ENCODE data around the gene FAM81A.

The FAM81A gene

GRCh38 chr15:59396211-59396610 lies 41.8 kb upstream of the FAM81A start:
- WGBS (ENCODE audit: extremely low coverage, insufficient coverage, insufficient read length): no CpG with 5 or more reads among the region's 3 CpGs

GRCh38 chr15:59396679-59397078 lies 41.3 kb upstream of the FAM81A start:
- Histone ChIP-seq H3K79me2 (ENCODE audit: control insufficient read depth, insufficient read depth, low read length, poor library complexity) (no peaks in the 10 kb centered on the region), H4K91ac (ENCODE audit: low read depth, low read length) (no peak overlapping the region), H3K4me2 (ENCODE audit: low read length) (no peak overlapping the region), H3K14ac (ENCODE audit: low read length) (no peak overlapping the region), H3K23ac (ENCODE audit: low read length) (no peak overlapping the region), H3K9ac (ENCODE audit: low read length) (no peak overlapping the region), H3K4me1 (ENCODE audit: control insufficient read depth in 1 of 2, insufficient read depth in 2 of 2, low read length in 2 of 2) (no peaks in the 10 kb centered on the region), H2BK12ac (ENCODE audit: low read length) (no peak overlapping the region), H3K27me3 (ENCODE audit: insufficient read depth, low read length) (no peaks in the 10 kb centered on the region), H3K9me3 (ENCODE audit: insufficient read depth, low read depth, low read length) (no peaks in the 10 kb centered on the region), H3K18ac (ENCODE audit: low read length) (no peak overlapping the region), H2BK5ac (ENCODE audit: low read depth, low read length, poor library complexity) (no peak overlapping the region), H2BK120ac (ENCODE audit: insufficient read depth, low read length, poor library complexity) (no peak overlapping the region), H3K4me3 (ENCODE audit: low read depth, low read length) (no peak overlapping the region), H3K36me3 (ENCODE audit: control insufficient read depth in 1 of 2, insufficient read depth in 2 of 2, low read length in 2 of 2) (no peaks in the 10 kb centered on the region), H2AK5ac (ENCODE audit: low read length) (no peak overlapping the region), H4K8ac (ENCODE audit: low read depth, low read length) (no peak overlapping the region), H3K27ac (ENCODE audit: low read depth, low read length) (no peak overlapping the region), H2AFZ (ENCODE audit: insufficient read depth, low read length, poor library complexity) (no peak overlapping the region), H4K12ac (ENCODE audit: low read depth, low read length) (no peak overlapping the region), H3K4ac (ENCODE audit: low read depth, low read length) (no peak overlapping the region), H3K79me1 (ENCODE audit: low read length) (no peaks in the 10 kb centered on the region)
- WGBS (ENCODE audit: extremely low coverage, insufficient coverage, insufficient read length): no CpG with 5 or more reads among the region's 3 CpGs
- DNase-seq: no peak

More at GRCh38 chr15:59396211-59396610, 41.8 kb upstream of the FAM81A start:
- no peak for DNase-seq
- no peak overlapping the region for H3K9ac ChIP-seq (ENCODE audit: low read length)
- no peak overlapping the region for H2AFZ ChIP-seq (ENCODE audit: insufficient read depth, low read length, poor library complexity)
- H3K23ac ChIP-seq (ENCODE audit: low read length): no peak overlapping the region
- no peaks in the 10 kb centered on the region for H3K36me3 ChIP-seq (ENCODE audit: control insufficient read depth in 1 of 2, insufficient read depth in 2 of 2, low read length in 2 of 2)
- no peak overlapping the region for H2BK12ac ChIP-seq (ENCODE audit: low read length)
- H3K27me3 ChIP-seq (ENCODE audit: insufficient read depth, low read length): no peaks in the 10 kb centered on the region
- no peaks in the 10 kb centered on the region for H3K4me1 ChIP-seq (ENCODE audit: control insufficient read depth in 1 of 2, insufficient read depth in 2 of 2, low read length in 2 of 2)
- no peak overlapping the region for H3K4me3 ChIP-seq (ENCODE audit: low read depth, low read length)
- H4K8ac ChIP-seq (ENCODE audit: low read depth, low read length): no peak overlapping the region
- H2BK120ac ChIP-seq (ENCODE audit: insufficient read depth, low read length, poor library complexity): no peak overlapping the region
- H3K4me2 ChIP-seq (ENCODE audit: low read length): no peak overlapping the region
- H4K12ac ChIP-seq (ENCODE audit: low read depth, low read length): no peak overlapping the region
- H3K4ac ChIP-seq (ENCODE audit: low read depth, low read length): no peak overlapping the region
- no peaks in the 10 kb centered on the region for H3K79me1 ChIP-seq (ENCODE audit: low read length)
- H3K18ac ChIP-seq (ENCODE audit: low read length): no peak overlapping the region
- H3K9me3 ChIP-seq (ENCODE audit: insufficient read depth, low read depth, low read length): no peaks in the 10 kb centered on the region
- no peak overlapping the region for H3K14ac ChIP-seq (ENCODE audit: low read length)
- no peak overlapping the region for H2AK5ac ChIP-seq (ENCODE audit: low read length)
- no peak overlapping the region for H2BK5ac ChIP-seq (ENCODE audit: low read depth, low read length, poor library complexity)
- H3K27ac ChIP-seq (ENCODE audit: low read depth, low read length): no peak overlapping the region
- H4K91ac ChIP-seq (ENCODE audit: low read depth, low read length): no peak overlapping the region
- H3K79me2 ChIP-seq (ENCODE audit: control insufficient read depth, insufficient read depth, low read length, poor library complexity): no peaks in the 10 kb centered on the region

DNA sequence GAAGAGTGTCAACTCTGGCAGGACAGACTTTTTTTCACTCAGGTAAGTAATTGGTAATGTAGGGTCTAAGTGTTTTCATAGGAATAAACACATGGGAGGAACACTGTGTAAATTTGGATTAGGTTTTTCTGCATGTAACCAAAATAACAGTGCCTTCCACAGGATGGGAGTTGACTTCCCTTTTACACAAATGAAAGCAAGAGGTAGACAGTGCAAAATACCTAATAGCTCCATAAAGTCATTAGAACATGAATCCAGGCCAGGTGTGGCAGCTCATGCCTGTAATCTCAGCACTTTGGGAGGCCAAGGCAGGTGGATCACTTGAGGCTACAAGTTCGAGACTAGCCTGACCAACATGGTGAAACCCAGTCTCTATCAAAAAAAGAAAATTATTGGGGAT lies 39.8 kb upstream of the FAM81A start:
- Histone ChIP-seq H3K14ac (ENCODE audit: low read length) (no peak overlapping the region), H2AFZ (ENCODE audit: insufficient read depth, low read length, poor library complexity) (no peak overlapping the region), H3K23ac (ENCODE audit: low read length) (no peak overlapping the region), H3K27ac (ENCODE audit: low read depth, low read length) (no peak overlapping the region), H2BK120ac (ENCODE audit: insufficient read depth, low read length, poor library complexity) (no peak overlapping the region), H3K4me2 (ENCODE audit: low read length) (no peak overlapping the region), H3K27me3 (ENCODE audit: insufficient read depth, low read length) (no peaks in the 10 kb centered on the region), H3K9me3 (ENCODE audit: insufficient read depth, low read depth, low read length) (no peaks in the 10 kb centered on the region), H4K91ac (ENCODE audit: low read depth, low read length) (no peak overlapping the region), H3K4ac (ENCODE audit: low read depth, low read length) (no peak overlapping the region), H3K4me3 (ENCODE audit: low read depth, low read length) (no peak overlapping the region), H3K9ac (ENCODE audit: low read length) (no peak overlapping the region), H2BK5ac (ENCODE audit: low read depth, low read length, poor library complexity) (no peak overlapping the region), H4K8ac (ENCODE audit: low read depth, low read length) (no peak overlapping the region), H2AK5ac (ENCODE audit: low read length) (no peak overlapping the region), H2BK12ac (ENCODE audit: low read length) (no peak overlapping the region), H3K79me1 (ENCODE audit: low read length) (no peaks in the 10 kb centered on the region), H3K36me3 (ENCODE audit: control insufficient read depth in 1 of 2, insufficient read depth in 2 of 2, low read length in 2 of 2) (no peaks in the 10 kb centered on the region), H3K79me2 (ENCODE audit: control insufficient read depth, insufficient read depth, low read length, poor library complexity) (no peaks in the 10 kb centered on the region), H3K4me1 (ENCODE audit: control insufficient read depth in 1 of 2, insufficient read depth in 2 of 2, low read length in 2 of 2) (no peaks in the 10 kb centered on the region), H4K12ac (ENCODE audit: low read depth, low read length) (no peak overlapping the region), H3K18ac (ENCODE audit: low read length) (no peak overlapping the region)
- no peak for DNase-seq
- no CpG with 5 or more reads among the region's 1 CpG for whole genome bisulfite sequencing (ENCODE audit: extremely low coverage, insufficient coverage, insufficient read length)

DNA sequence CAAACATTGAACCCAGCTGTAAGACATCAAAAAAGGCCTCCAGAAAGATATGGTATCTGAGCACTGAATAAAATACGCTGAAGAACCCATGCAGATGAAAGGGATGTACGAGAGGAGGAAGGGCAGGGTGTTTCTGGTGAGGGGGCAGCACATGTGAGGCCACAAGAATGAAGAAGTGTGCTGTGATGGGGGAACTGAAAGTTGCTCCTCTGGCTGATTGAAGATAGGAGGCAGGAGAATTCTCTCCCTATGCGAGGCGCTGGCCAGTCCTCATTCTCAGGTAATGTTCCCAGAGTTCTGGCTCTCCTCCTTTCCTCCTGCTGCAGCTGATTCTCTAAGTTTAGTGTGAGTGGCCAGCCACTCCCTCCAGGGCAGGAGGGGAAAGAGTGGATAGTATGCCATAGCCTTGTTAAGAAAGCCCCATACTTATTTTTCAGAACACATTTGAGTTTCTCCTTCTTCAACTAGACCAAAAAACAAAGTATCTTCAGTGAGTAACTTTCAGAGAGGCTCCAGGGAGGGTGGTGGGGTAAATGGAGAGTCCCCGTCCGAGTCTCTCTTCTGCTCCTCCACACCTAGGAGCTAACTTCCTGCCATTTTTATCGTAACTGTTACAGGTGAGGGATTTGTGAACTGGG lies 38.4 kb upstream of the FAM81A start:
- H3K4ac ChIP-seq (ENCODE audit: low read depth, low read length): no peak overlapping the region
- H3K9ac ChIP-seq (ENCODE audit: low read length): no peak overlapping the region
- H2AFZ ChIP-seq (ENCODE audit: insufficient read depth, low read length, poor library complexity): no peak overlapping the region
- no peaks in the 10 kb centered on the region for H3K9me3 ChIP-seq (ENCODE audit: insufficient read depth, low read depth, low read length)
- no peak overlapping the region for H3K4me3 ChIP-seq (ENCODE audit: low read depth, low read length)
- H3K27ac ChIP-seq (ENCODE audit: low read depth, low read length): no peak overlapping the region
- H3K36me3 ChIP-seq (ENCODE audit: control insufficient read depth in 1 of 2, insufficient read depth in 2 of 2, low read length in 2 of 2): no peaks in the 10 kb centered on the region
- no CpG with 5 or more reads among the region's 7 CpGs for WGBS (ENCODE audit: extremely low coverage, insufficient coverage, insufficient read length)
- no peaks in the 10 kb centered on the region for H3K4me1 ChIP-seq (ENCODE audit: control insufficient read depth in 1 of 2, insufficient read depth in 2 of 2, low read length in 2 of 2)
- H3K27me3 ChIP-seq (ENCODE audit: insufficient read depth, low read length): no peaks in the 10 kb centered on the region
- no peak overlapping the region for H4K8ac ChIP-seq (ENCODE audit: low read depth, low read length)
- H2BK12ac ChIP-seq (ENCODE audit: low read length): no peak overlapping the region
- H3K79me1 ChIP-seq (ENCODE audit: low read length): no peaks in the 10 kb centered on the region
- H2BK120ac ChIP-seq (ENCODE audit: insufficient read depth, low read length, poor library complexity): no peak overlapping the region
- no peak for DNase-seq
- no peak overlapping the region for H4K12ac ChIP-seq (ENCODE audit: low read depth, low read length)
- no peak overlapping the region for H3K4me2 ChIP-seq (ENCODE audit: low read length)
- H4K91ac ChIP-seq (ENCODE audit: low read depth, low read length): no peak overlapping the region
- no peaks in the 10 kb centered on the region for H3K79me2 ChIP-seq (ENCODE audit: control insufficient read depth, insufficient read depth, low read length, poor library complexity)
- no peak overlapping the region for H3K18ac ChIP-seq (ENCODE audit: low read length)
- no peak overlapping the region for H3K14ac ChIP-seq (ENCODE audit: low read length)
- H2BK5ac ChIP-seq (ENCODE audit: low read depth, low read length, poor library complexity): no peak overlapping the region
- H3K23ac ChIP-seq (ENCODE audit: low read length): no peak overlapping the region
- no peak overlapping the region for H2AK5ac ChIP-seq (ENCODE audit: low read length)
